Body of pancreas (tissue), 4 donors: Measurements from ENCODE around the gene PGM2. TPM values are rescaled to one million over a fixed set of nuclear protein-coding genes. Genes with fewer than 3 reads are reported as not detected.

ENCODE experiments used
- ATAC-seq: fragments of 150-250 bp; one replicate; pipeline ENCODE4 v1.9.1; 2016
- DNase-seq, 4 donors: peaks; one replicate each; pipeline ENCODE4 v3.0.0-alpha.2; 2019
- H3K27ac ChIP-seq, 4 donors: fragments of 200-600 bp; sonication (generic); 1 replicate in 3 of 4; 2 replicates in 1 of 4; pipeline versions ENCODE4 v1.5.1 to v1.6.1; 2016 to 2019; ENCODE audit warnings: mild to moderate bottlenecking in 1 of 4, mixed read lengths in 1 of 4, moderate library complexity in 1 of 4
- H3K27me3 ChIP-seq, 2 donors: fragments of 200-600 bp; sonication (generic); one replicate each; pipeline ENCODE4 v1.6.0; 2016; ENCODE audit warnings: mild to moderate bottlenecking in 1 of 2
- H3K36me3 ChIP-seq, 2 donors: fragments of 200-600 bp; sonication (generic); replicated peaks in 1 of 2; 2 replicates each; pipeline ENCODE4 v1.5.1; 2016; ENCODE audit warnings: low read depth in 2 of 2; ENCODE audit not compliant: insufficient read depth in 1 of 2
- H3K4me1 ChIP-seq: fragments of 200-600 bp; sonication (generic); one replicate; pipeline ENCODE4 v1.6.0; 2016
- H3K4me3 ChIP-seq, 2 donors: fragments of 200-600 bp; sonication (generic); 1 replicate in 1 of 2; 2 replicates in 1 of 2; pipeline ENCODE4 v1.5.1; 2016 to 2019
- H3K9me3 ChIP-seq, 3 donors: fragments of 200-600 bp; sonication (generic); 1 replicate in 2 of 3; 2 replicates in 1 of 3; pipeline ENCODE4 v1.5.1; 2016
- POLR2A ChIP-seq, 3 donors: fragments of 450-650 bp; IDR thresholded peaks; one replicate each; pipeline ENCODE4 v1.6.1; 2016; ENCODE audit warnings: antibody characterized with exemption in 3 of 3, mild to moderate bottlenecking in 2 of 3
- WGBS, 2 donors: methylation state at CpG; one replicate each; pipeline ENCODE4 v1.1.5; 2017; 5-methylcytosine and 5-hydroxymethylcytosine counted together
- intact Hi-C: fragments of 100-400 bp; cut with DNase I; formaldehyde crosslinking; loops from one replicate; pipeline ENCODE4 v1.15.1; 2023
- total RNA-seq, 2 donors: library from RNA; depleted of rRNA; stranded (reverse); fragments of >200 nt; gene quantifications; one replicate each; pipeline ENCODE4 v1.1.0, GENCODE V29; 2016
- TF ChIP-seq, protein P1 (sequence below), 7 experiments: fragments of 450-650 bp in 4 of 7; fragments of 200-600 bp in 3 of 7; sonication (generic) in 3 of 7; IDR thresholded peaks; one replicate each; pipeline ENCODE4 v1.5.1; 2016 to 2019; ENCODE audit warnings: antibody characterized with exemption in 7 of 7

PGM2 gene
- total RNA-seq, 2 donors from 2014 or later: 6.0 to 39.2 TPM

DNA sequence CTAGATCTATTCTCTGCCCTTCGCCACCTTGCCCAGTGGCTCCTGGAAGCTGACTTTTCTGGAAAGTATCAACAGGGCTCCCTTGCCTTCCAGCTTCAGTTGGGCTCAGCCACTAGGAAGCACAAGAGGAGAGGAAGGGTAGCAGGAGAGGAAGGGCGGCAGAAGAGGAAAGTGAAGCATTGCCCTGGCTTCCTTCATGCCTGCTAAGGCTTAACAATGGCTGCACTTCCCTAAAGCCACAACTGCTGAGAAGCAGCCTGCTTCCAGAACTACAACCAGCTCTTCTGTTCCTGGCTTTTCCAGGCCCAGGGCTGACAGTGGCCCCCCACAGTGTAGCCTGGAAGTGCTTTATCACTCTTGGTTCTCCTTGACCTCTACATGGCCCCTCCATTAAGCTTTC, 29.1 kb upstream of the PGM2 start:
- intact Hi-C loops: loop anchor here (10.0 kb wide), 1 partner anchor 193 kb away; no protein-coding TSS in a partner anchor
- H3K4me1 ChIP-seq: no peaks in the 10 kb centered on the region
- WGBS, 2 donors: 75 to 89% methylated on average over 2 of the region's 2 CpGs
- TF ChIP-seq, protein P1, sequence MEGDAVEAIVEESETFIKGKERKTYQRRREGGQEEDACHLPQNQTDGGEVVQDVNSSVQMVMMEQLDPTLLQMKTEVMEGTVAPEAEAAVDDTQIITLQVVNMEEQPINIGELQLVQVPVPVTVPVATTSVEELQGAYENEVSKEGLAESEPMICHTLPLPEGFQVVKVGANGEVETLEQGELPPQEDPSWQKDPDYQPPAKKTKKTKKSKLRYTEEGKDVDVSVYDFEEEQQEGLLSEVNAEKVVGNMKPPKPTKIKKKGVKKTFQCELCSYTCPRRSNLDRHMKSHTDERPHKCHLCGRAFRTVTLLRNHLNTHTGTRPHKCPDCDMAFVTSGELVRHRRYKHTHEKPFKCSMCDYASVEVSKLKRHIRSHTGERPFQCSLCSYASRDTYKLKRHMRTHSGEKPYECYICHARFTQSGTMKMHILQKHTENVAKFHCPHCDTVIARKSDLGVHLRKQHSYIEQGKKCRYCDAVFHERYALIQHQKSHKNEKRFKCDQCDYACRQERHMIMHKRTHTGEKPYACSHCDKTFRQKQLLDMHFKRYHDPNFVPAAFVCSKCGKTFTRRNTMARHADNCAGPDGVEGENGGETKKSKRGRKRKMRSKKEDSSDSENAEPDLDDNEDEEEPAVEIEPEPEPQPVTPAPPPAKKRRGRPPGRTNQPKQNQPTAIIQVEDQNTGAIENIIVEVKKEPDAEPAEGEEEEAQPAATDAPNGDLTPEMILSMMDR (IDR thresholded peaks at IDR 0.05): no peak
- no peak for TF ChIP-seq POLR2A (IDR thresholded peaks at IDR 0.05)
- H3K27me3 ChIP-seq: no peaks in the 10 kb centered on the region
- no peak overlapping the region for H3K27ac ChIP-seq
- DNase-seq (no peak), ATAC-seq (no peak)
- no peaks in the 10 kb centered on the region for H3K36me3 ChIP-seq
- no peak overlapping the region for H3K4me3 ChIP-seq
- no peaks in the 10 kb centered on the region for H3K9me3 ChIP-seq

DNA sequence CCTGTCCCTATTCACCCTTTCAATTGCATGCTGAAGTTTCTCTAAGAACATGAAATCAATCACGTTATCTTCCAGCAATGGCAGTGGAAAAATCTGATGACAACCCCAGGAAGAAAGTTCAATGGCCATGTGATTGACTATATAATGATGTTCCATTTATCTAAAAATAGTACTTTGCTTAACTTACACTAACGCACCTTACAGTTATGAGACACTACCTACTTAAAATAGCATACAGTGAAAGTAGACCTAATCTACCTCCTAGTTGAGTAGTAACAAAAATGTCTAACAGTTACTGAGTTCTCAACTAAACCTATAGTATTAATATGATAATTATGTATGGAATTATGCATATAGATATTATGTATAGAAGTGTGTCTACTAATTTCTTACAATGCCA, 28.6 kb upstream of the PGM2 start:
- WGBS, 2 donors: 70 to 72% methylated on average over 2 of the region's 2 CpGs
- H3K4me1 ChIP-seq: no peaks in the 10 kb centered on the region
- no peak for TF ChIP-seq POLR2A (IDR thresholded peaks at IDR 0.05)
- TF ChIP-seq, protein P1 (IDR thresholded peaks at IDR 0.05): no peak
- DNase-seq (no peak), ATAC-seq (no peak)
- H3K27ac ChIP-seq: no peak overlapping the region
- no peak overlapping the region for H3K4me3 ChIP-seq
- no peaks in the 10 kb centered on the region for H3K36me3 ChIP-seq
- intact Hi-C loops: loop anchor here (10.0 kb wide), 1 partner anchor 193 kb away; no protein-coding TSS in a partner anchor
- no peaks in the 10 kb centered on the region for H3K9me3 ChIP-seq
- H3K27me3 ChIP-seq: no peaks in the 10 kb centered on the region

DNA sequence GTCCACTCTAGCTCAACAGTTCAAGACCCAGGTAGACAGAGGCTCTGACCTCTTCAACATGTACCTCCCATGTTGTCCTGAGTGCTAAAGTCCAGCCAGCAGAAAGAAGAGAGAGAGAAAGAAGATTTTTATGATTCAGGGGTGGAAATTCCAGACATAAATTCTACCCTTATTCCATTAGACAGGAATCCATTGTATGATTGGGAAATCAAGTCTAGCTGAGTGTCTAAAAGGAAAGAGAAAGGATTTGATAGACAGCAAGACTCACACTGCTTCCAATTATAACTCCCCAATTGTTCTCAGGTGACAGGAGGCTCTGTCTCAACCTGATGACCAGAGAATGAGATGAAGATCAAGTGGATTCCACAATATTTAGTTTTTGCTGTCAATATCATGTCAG, 27.9 kb upstream of the PGM2 start:
- H3K27me3 ChIP-seq: no peaks in the 10 kb centered on the region
- DNase-seq (no peak), ATAC-seq (no peak)
- no peaks in the 10 kb centered on the region for H3K9me3 ChIP-seq
- TF ChIP-seq, protein P1 (IDR thresholded peaks at IDR 0.05): no peak
- TF ChIP-seq POLR2A (IDR thresholded peaks at IDR 0.05): no peak
- intact Hi-C loops: loop anchor here (10.0 kb wide), 1 partner anchor 194 kb away; no protein-coding TSS in a partner anchor
- no peak overlapping the region for H3K27ac ChIP-seq
- H3K36me3 ChIP-seq: no peaks in the 10 kb centered on the region
- no peaks in the 10 kb centered on the region for H3K4me1 ChIP-seq
- H3K4me3 ChIP-seq: no peak overlapping the region

DNA sequence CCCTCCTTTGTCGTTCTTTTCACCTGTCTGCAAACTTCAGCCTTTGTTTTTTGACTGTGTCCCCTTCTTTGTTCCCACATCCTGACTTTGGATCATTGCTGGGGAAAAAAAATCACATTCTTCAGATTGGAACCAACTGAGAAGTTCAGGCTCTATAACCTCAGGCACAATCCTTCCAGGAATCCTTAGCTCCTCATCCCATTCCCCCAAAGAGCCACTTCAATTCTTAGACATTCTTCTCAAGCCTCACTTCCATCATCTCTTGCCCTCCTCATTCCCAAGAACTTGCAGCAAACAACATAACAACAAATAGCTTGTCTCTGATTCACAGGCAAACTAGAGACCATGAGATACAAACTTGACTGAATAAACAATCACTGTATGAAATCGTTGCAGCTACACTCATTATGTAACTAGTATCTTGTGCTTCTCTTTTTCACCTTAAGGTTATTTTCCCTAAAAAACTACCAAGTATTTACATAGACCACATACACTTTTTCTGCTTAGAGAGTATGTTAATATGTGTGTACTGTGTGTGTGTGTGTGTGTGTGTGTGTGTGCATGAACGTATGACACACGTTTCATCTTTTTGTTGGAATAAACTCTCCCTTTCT, 26.4 kb upstream of the PGM2 start:
- H3K9me3 ChIP-seq: no peaks in the 10 kb centered on the region
- H3K4me1 ChIP-seq: no peaks in the 10 kb centered on the region
- no peak overlapping the region for H3K4me3 ChIP-seq
- no peaks in the 10 kb centered on the region for H3K36me3 ChIP-seq
- H3K27ac ChIP-seq: no peak overlapping the region
- ATAC-seq (no peak), DNase-seq (no peak)
- no peaks in the 10 kb centered on the region for H3K27me3 ChIP-seq
- 31 to 47% methylated on average over 4 of the region's 4 CpGs for WGBS, 2 donors
- TF ChIP-seq POLR2A (IDR thresholded peaks at IDR 0.05): no peak
- TF ChIP-seq, protein P1 (IDR thresholded peaks at IDR 0.05): no peak
- intact Hi-C loops: loop anchor here (10.0 kb wide), 1 partner anchor 195 kb away; no protein-coding TSS in a partner anchor
